H1 (cell line): ENCODE measurements around the gene GPR21. TPM values are rescaled to one million over a fixed set of nuclear protein-coding genes. Genes with fewer than 3 reads are reported as not detected.

ENCODE experiments used
- CTCF ChIA-PET: fragments of 300-600 bp; sonication (Branson Sonifier 250); formaldehyde crosslinking; loops from one replicate; lab custom pipeline; 2021; ENCODE audit not compliant: partially characterized antibody; lab: Charles Lee
- POLR2A ChIA-PET: fragments of 300-600 bp; sonication (Branson Sonifier 250); formaldehyde crosslinking; loops from one replicate; lab custom pipeline; 2021; ENCODE audit warnings: inconsistent platforms; ENCODE audit not compliant: partially characterized antibody; lab: Charles Lee
- DNase-seq, 2 experiments: peaks; one replicate each; pipeline versions ENCODE4 v3.0.0 to v3.0.0-alpha.2; 2010 to 2022; ENCODE audit warnings: low spot score in 2 of 2, low read depth in 1 of 2, mixed read lengths in 1 of 2
- FAIRE-seq: peaks from 2 replicates; lab custom pipeline; 2011; peaks lifted over from hg19 to GRCh38; lab: Jason Lieb, UNC
- H2AFZ ChIP-seq: 2 replicates; pipeline ENCODE4 v1.8.1; 2012; ENCODE audit warnings: low read length, inconsistent platforms
- H2AK5ac ChIP-seq: 2 replicates; pipeline ENCODE4 v1.6.1; 2013; ENCODE audit warnings: low read depth, low read length
- H2BK120ac ChIP-seq: replicated peaks from 2 replicates; pipeline ENCODE3; 2013; ENCODE audit warnings: low read depth, low read length, inconsistent platforms
- H2BK12ac ChIP-seq: 2 replicates; pipeline ENCODE4 v1.6.1; 2013; ENCODE audit warnings: low read depth, low read length
- H2BK15ac ChIP-seq: 2 replicates; pipeline ENCODE4 v1.6.1; 2013; ENCODE audit warnings: low read length
- H2BK20ac ChIP-seq: 2 replicates; pipeline ENCODE4 v1.6.1; 2013; ENCODE audit warnings: low read length
- H2BK5ac ChIP-seq: 2 replicates; pipeline ENCODE4 v1.6.1; 2013; ENCODE audit warnings: low read depth, low read length
- H3K14ac ChIP-seq: 2 replicates; pipeline ENCODE4 v1.6.1; 2013; ENCODE audit warnings: inconsistent platforms; ENCODE audit not compliant: insufficient read length
- H3K18ac ChIP-seq: 2 replicates; pipeline ENCODE4 v1.6.1; 2013; ENCODE audit warnings: low read length; ENCODE audit errors: extremely low read depth
- H3K23ac ChIP-seq: 2 replicates; pipeline ENCODE4 v1.6.1; 2013; ENCODE audit warnings: inconsistent platforms; ENCODE audit not compliant: insufficient read length
- H3K23me2 ChIP-seq: 2 replicates; pipeline ENCODE4 v1.6.1; 2013; ENCODE audit warnings: low read depth, low read length
- H3K27ac ChIP-seq: 2 replicates; pipeline ENCODE4 v1.6.1; 2011; ENCODE audit warnings: low read depth, low read length, inconsistent platforms
- H3K27me3 ChIP-seq, 4 experiments: replicated peaks in 1 of 4; 1 replicate in 1 of 4; 2 replicates in 3 of 4; pipeline versions ENCODE4 v1.6.1 to v1.8.1; 2011 to 2013; ENCODE audit warnings: low read length in 3 of 4, mild to moderate bottlenecking in 3 of 4, inconsistent platforms in 2 of 4, mixed read lengths in 2 of 4, moderate library complexity in 1 of 4; ENCODE audit not compliant: control insufficient read depth in 3 of 4, insufficient read depth in 3 of 4; ENCODE audit errors: extremely low read depth in 1 of 4
- H3K36me3 ChIP-seq, 4 experiments: 2 replicates each; pipeline versions ENCODE4 v1.6.1 to v1.8.1; 2011 to 2013; ENCODE audit warnings: mild to moderate bottlenecking in 4 of 4, low read length in 3 of 4, moderate library complexity in 2 of 4, control low read depth in 1 of 4, inconsistent platforms in 1 of 4; ENCODE audit not compliant: insufficient read depth in 4 of 4, control insufficient read depth in 2 of 4
- H3K4ac ChIP-seq: replicated peaks from 2 replicates; pipeline ENCODE3; 2013; ENCODE audit warnings: low read length, low read depth, mixed read lengths, inconsistent platforms; ENCODE audit not compliant: insufficient read length
- H3K4me1 ChIP-seq, 4 experiments: replicated peaks in 1 of 4; 1 replicate in 1 of 4; 2 replicates in 3 of 4; pipeline versions ENCODE4 v1.6.1 to v1.8.1; 2011 to 2013; ENCODE audit warnings: low read length in 3 of 4, inconsistent platforms in 2 of 4, mixed read lengths in 1 of 4; ENCODE audit not compliant: insufficient read depth in 4 of 4, control insufficient read depth in 3 of 4
- H3K4me2 ChIP-seq, 2 experiments: 2 replicates each; pipeline versions ENCODE4 v1.6.1 to v1.8.1; 2011 to 2013; ENCODE audit warnings: low read depth in 2 of 2, low read length in 2 of 2, control low read depth in 1 of 2, inconsistent platforms in 1 of 2, mild to moderate bottlenecking in 1 of 2; ENCODE audit not compliant: insufficient read depth in 1 of 2
- H3K4me3 ChIP-seq, 4 experiments: fragments of 200-600, 300-600 bp in 1 of 4; sonication (generic), shearing (Covaris generic), sonication (Bioruptor Twin) in 1 of 4; 2 replicates each; pipeline versions ENCODE4 v1.5.1 to v1.8.1; 2011 to 2016; ENCODE audit warnings: low read length in 4 of 4, low read depth in 3 of 4, control low read depth in 2 of 4, inconsistent platforms in 2 of 4, mild to moderate bottlenecking in 2 of 4, mixed read lengths in 1 of 4, moderate library complexity in 1 of 4; ENCODE audit not compliant: insufficient read depth in 2 of 4; ENCODE audit errors: extremely low read depth in 1 of 4
- H3K56ac ChIP-seq: replicated peaks from 2 replicates; pipeline ENCODE3; 2013; ENCODE audit warnings: low read depth, mild to moderate bottlenecking, mixed read lengths, low read length, inconsistent platforms; ENCODE audit not compliant: insufficient read length
- H3K79me1 ChIP-seq: 2 replicates; pipeline ENCODE4 v1.6.1; 2013; ENCODE audit warnings: low read depth, low read length, control low read depth
- H3K79me2 ChIP-seq, 2 experiments: 2 replicates each; pipeline versions ENCODE4 v1.6.1 to v1.8.1; 2012 to 2013; ENCODE audit warnings: low read length in 2 of 2, mild to moderate bottlenecking in 2 of 2, inconsistent platforms in 1 of 2; ENCODE audit not compliant: insufficient read depth in 2 of 2, control insufficient read depth in 1 of 2
- H3K9ac ChIP-seq, 4 experiments: replicated peaks in 1 of 4; 1 replicate in 1 of 4; 2 replicates in 3 of 4; pipeline versions ENCODE4 v1.6.1 to v1.8.1; 2011 to 2013; ENCODE audit warnings: low read depth in 3 of 4, low read length in 3 of 4, control low read depth in 2 of 4, mild to moderate bottlenecking in 2 of 4, moderate library complexity in 2 of 4, inconsistent platforms in 1 of 4; ENCODE audit errors: extremely low read depth in 1 of 4
- H3K9me3 ChIP-seq, 2 experiments: 2 replicates each; pipeline versions ENCODE4 v1.6.1 to v1.8.1; 2012 to 2013; ENCODE audit warnings: mild to moderate bottlenecking in 2 of 2, moderate library complexity in 2 of 2, control low read depth in 1 of 2, inconsistent platforms in 1 of 2, low read depth in 1 of 2, low read length in 1 of 2, mixed read lengths in 1 of 2; ENCODE audit not compliant: insufficient read depth in 2 of 2
- H4K20me1 ChIP-seq, 2 experiments: replicated peaks in 1 of 2; 2 replicates each; pipeline versions ENCODE3 to v1.8.1; 2011 to 2013; ENCODE audit warnings: inconsistent platforms in 2 of 2, low read length in 2 of 2, mild to moderate bottlenecking in 1 of 2; ENCODE audit not compliant: insufficient read depth in 2 of 2, control insufficient read depth in 1 of 2
- H4K5ac ChIP-seq: 2 replicates; pipeline ENCODE4 v1.6.1; 2013; ENCODE audit warnings: low read length, low read depth, mixed read lengths, inconsistent platforms; ENCODE audit not compliant: insufficient read length
- H4K8ac ChIP-seq: 2 replicates; pipeline ENCODE4 v1.8.0; 2013; ENCODE audit warnings: mild to moderate bottlenecking, moderate library complexity, low read length, inconsistent platforms; ENCODE audit not compliant: insufficient read depth; ENCODE audit errors: extremely low read depth
- H4K91ac ChIP-seq: replicated peaks from 2 replicates; pipeline ENCODE3; 2013; ENCODE audit warnings: low read length, mixed read lengths, inconsistent platforms; ENCODE audit not compliant: insufficient read length
- BRCA1 ChIP-seq: IDR thresholded peaks from 2 replicates; pipeline ENCODE4 v1.6.1; 2012; ENCODE audit warnings: low read depth, low read length, improper control_type of control experiment
- EGR1 ChIP-seq: IDR thresholded peaks from 2 replicates; pipeline ENCODE4 v1.6.1; 2011; ENCODE audit warnings: low read depth, low read length, borderline replicate concordance
- EP300 ChIP-seq, 2 experiments: IDR thresholded peaks; 1 replicate in 1 of 2; 2 replicates in 1 of 2; pipeline ENCODE4 v1.6.1; 2011 to 2012; ENCODE audit warnings: low read depth in 2 of 2, low read length in 2 of 2, mild to moderate bottlenecking in 2 of 2, borderline replicate concordance in 1 of 2, inconsistent platforms in 1 of 2, moderate library complexity in 1 of 2
- FOSL1 ChIP-seq: IDR thresholded peaks from 2 replicates; pipeline ENCODE4 v1.6.1; 2011; ENCODE audit warnings: mild to moderate bottlenecking, low read depth, low read length, moderate library complexity; ENCODE audit not compliant: insufficient read depth
- KDM1A ChIP-seq: fragments of 200-600, 300-600 bp; sonication (generic); IDR thresholded peaks from 2 replicates; pipeline ENCODE4 v1.7.1; 2016; ENCODE audit warnings: mild to moderate bottlenecking, low read length, borderline replicate concordance
- POLR2A ChIP-seq, 2 experiments: IDR thresholded peaks; 1 replicate in 1 of 2; 2 replicates in 1 of 2; pipeline ENCODE4 v1.6.1; 2011; ENCODE audit warnings: low read depth in 2 of 2, low read length in 2 of 2, mild to moderate bottlenecking in 2 of 2; ENCODE audit errors: control extremely low read depth in 1 of 2
- RAD21 ChIP-seq, 2 experiments: IDR thresholded peaks in 1 of 2; conservative IDR thresholded peaks in 1 of 2; 2 replicates each; pipeline ENCODE4 v1.6.1; 2011; ENCODE audit warnings: low read depth in 2 of 2, low read length in 2 of 2, improper control_type of control experiment in 1 of 2, inconsistent platforms in 1 of 2, mild to moderate bottlenecking in 1 of 2, moderate library complexity in 1 of 2
- SP4 ChIP-seq: IDR thresholded peaks from 2 replicates; pipeline ENCODE4 v1.6.1; 2012; ENCODE audit warnings: low read length, inconsistent platforms
- TAF1 ChIP-seq: IDR thresholded peaks from 2 replicates; pipeline ENCODE4 v1.6.1; 2011; ENCODE audit warnings: mild to moderate bottlenecking, low read depth, low read length
- TAF7 ChIP-seq: optimal IDR thresholded peaks from 2 replicates; pipeline ENCODE3; 2011; ENCODE audit warnings: low read depth, mild to moderate bottlenecking, inconsistent platforms, low read length, moderate library complexity, borderline replicate concordance
- TBP ChIP-seq: IDR thresholded peaks from 2 replicates; pipeline ENCODE4 v1.6.1; 2011; ENCODE audit warnings: low read depth, low read length, improper control_type of control experiment
- TCF12 ChIP-seq: IDR thresholded peaks from 2 replicates; pipeline ENCODE4 v1.6.1; 2011; ENCODE audit warnings: low read depth, mild to moderate bottlenecking, low read length
- WGBS, 2 experiments: shearing (Covaris generic) in 1 of 2; methylation state at CpG; one replicate each; pipeline versions ENCODE4 v1.1.6 to v1.1.7; 2013 to 2015; ENCODE audit warnings: low lambda C conversion rate in 2 of 2, mixed read lengths in 2 of 2, inconsistent platforms in 1 of 2, low coverage in 1 of 2, missing lambda C conversion rate in 1 of 2; ENCODE audit not compliant: insufficient replicate concordance in 2 of 2, insufficient coverage in 1 of 2, insufficient read length in 1 of 2; ENCODE audit errors: extremely low coverage in 1 of 2, missing lambda C conversion rate in 1 of 2; 5-methylcytosine and 5-hydroxymethylcytosine counted together
- polyA plus RNA-seq, 7 experiments: library from polyadenylated mRNA; depleted of rRNA in 3 of 7; stranded (reverse) in 5 of 7; unstranded in 2 of 7; fragments of >200 nt in 5 of 7; fragments of 200-250 nt in 2 of 7; gene quantifications; 1 replicate in 5 of 7; 2 replicates in 1 of 7; 4 replicates in 1 of 7; pipeline versions ENCODE4 v1.2.1 to v1.2.3, GENCODE V29; 2011 to 2013; ENCODE audit warnings: missing spikeins in 2 of 7, mixed read lengths in 2 of 7
- total RNA-seq: library from RNA; stranded (reverse); fragmentation: NEBNext Ultra II Directional; extraction: Animal tissue kit (Norgen Biotek cat#: 25700); gene quantifications from 2 replicates; pipeline ENCODE4 v1.2.1, GENCODE V29; 2021
- TF ChIP-seq, protein P1 (sequence below): IDR thresholded peaks from 2 replicates; pipeline ENCODE4 v1.6.1; 2011; ENCODE audit warnings: low read length, improper control_type of control experiment
- TF ChIP-seq, protein P2 (sequence below): IDR thresholded peaks from 2 replicates; pipeline ENCODE4 v1.6.1; 2012; ENCODE audit warnings: inconsistent platforms

GPR21 gene
- total and polyA plus RNA-seq, 2 of the 8 experiments (the other 6 are each of a cell fraction or from before 2014, with no cell fraction given) = 0.58 to 0.71 TPM

DNA sequence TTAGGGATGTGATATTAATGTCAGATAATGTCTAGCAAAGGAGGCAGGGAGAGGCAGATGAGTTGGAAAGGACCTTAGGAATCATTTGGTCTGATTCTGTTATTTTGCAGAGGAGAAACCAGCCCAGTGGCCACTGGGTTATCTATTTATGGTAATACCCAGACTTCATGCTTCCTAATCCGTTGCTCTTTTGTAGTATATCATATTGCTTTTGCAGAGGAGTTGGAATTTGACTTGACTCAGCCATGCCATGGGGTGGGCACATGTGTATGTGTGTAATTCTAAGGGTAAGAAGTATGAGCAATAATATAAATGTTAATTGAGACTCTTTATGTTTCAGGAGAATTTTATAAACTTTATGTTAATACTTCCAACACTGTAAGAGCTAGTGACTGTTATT, 7.3 kb downstream of the GPR21 start:
- H3K56ac ChIP-seq = no peak overlapping the region
- TF ChIP-seq TCF12 = no peak
- TF ChIP-seq EGR1 = no peak
- no peak for TF ChIP-seq RAD21 (IDR thresholded peaks at IDR 0.05 in 1 of 2, conservative IDR thresholded peaks at IDR 0.05 in 1 of 2; ENCODE audit: low read depth in 2 of 2, low read length in 2 of 2)
- no peak for TF ChIP-seq TAF7
- TF ChIP-seq, protein P1, sequence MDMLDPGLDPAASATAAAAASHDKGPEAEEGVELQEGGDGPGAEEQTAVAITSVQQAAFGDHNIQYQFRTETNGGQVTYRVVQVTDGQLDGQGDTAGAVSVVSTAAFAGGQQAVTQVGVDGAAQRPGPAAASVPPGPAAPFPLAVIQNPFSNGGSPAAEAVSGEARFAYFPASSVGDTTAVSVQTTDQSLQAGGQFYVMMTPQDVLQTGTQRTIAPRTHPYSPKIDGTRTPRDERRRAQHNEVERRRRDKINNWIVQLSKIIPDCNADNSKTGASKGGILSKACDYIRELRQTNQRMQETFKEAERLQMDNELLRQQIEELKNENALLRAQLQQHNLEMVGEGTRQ = no peak
- no peak for TF ChIP-seq KDM1A
- TF ChIP-seq TBP = no peak
- no peak for TF ChIP-seq FOSL1
- no peak for TF ChIP-seq SP4
- TF ChIP-seq BRCA1 = no peak
- TF ChIP-seq POLR2A (IDR thresholded peaks at IDR 0.05; ENCODE audit: control extremely low read depth in 1 of 2, low read depth in 2 of 2, low read length in 2 of 2) = no peak
- TF ChIP-seq TAF1 = no peak
- no peak for TF ChIP-seq EP300 (IDR thresholded peaks at IDR 0.05; ENCODE audit: borderline replicate concordance in 1 of 2, low read depth in 2 of 2, low read length in 2 of 2)
- TF ChIP-seq, protein P2, sequence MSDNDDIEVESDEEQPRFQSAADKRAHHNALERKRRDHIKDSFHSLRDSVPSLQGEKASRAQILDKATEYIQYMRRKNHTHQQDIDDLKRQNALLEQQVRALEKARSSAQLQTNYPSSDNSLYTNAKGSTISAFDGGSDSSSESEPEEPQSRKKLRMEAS = no peak
- H3K14ac ChIP-seq = no peak overlapping the region
- H2BK12ac ChIP-seq = no peak overlapping the region
- no peak overlapping the region for H4K8ac ChIP-seq
- H2BK5ac ChIP-seq = no peak overlapping the region
- H3K4me3 ChIP-seq = no peak overlapping the region
- DNase-seq (no peak), FAIRE-seq (no peak)
- H2AFZ ChIP-seq = no peak overlapping the region
- no peak overlapping the region for H2BK120ac ChIP-seq
- no peaks in the 10 kb centered on the region for H3K9me3 ChIP-seq
- H3K27me3 ChIP-seq = no peaks in the 10 kb centered on the region
- H3K27ac ChIP-seq = no peak overlapping the region
- CTCF ChIA-PET = interaction anchor here (0.6 kb wide), 1 partner anchor 253 kb away, joined by 3 read pairs; no protein-coding TSS in a partner anchor
- no peak overlapping the region for H3K18ac ChIP-seq
- no peaks in the 10 kb centered on the region for H3K4me1 ChIP-seq
- no peak overlapping the region for H2AK5ac ChIP-seq
- no peaks in the 10 kb centered on the region for H3K79me2 ChIP-seq
- H2BK15ac ChIP-seq = no peak overlapping the region
- H4K20me1 ChIP-seq = no peaks in the 10 kb centered on the region
- POLR2A ChIA-PET = no interaction called here
- no peak overlapping the region for H3K23ac ChIP-seq
- H3K9ac ChIP-seq = no peak overlapping the region
- H3K23me2 ChIP-seq = no peaks in the 10 kb centered on the region
- H3K4ac ChIP-seq = no peak overlapping the region
- H3K79me1 ChIP-seq = no peaks in the 10 kb centered on the region
- no peak overlapping the region for H4K5ac ChIP-seq
- no peak overlapping the region for H4K91ac ChIP-seq
- no peak overlapping the region for H3K4me2 ChIP-seq
- H3K36me3 ChIP-seq = peaks cover 0 to 4% (median 1%) of the 10 kb centered on the region in 4 experiments; a peak in 3 of 8 replicates
- WGBS, 2 experiments = 92% methylated on average over 1 of the region's 1 CpG; no CpG with 5 or more reads in 1 of the 2 experiments
- no peak overlapping the region for H2BK20ac ChIP-seq
